Right ventricle myocardium superior (tissue), 1 donor: ENCODE results near the gene C19orf53. TPM values are rescaled to one million over a fixed set of nuclear protein-coding genes. Genes with fewer than 3 reads are reported as not detected.
"Not testable (repeated sequence)": the region's sequence is repeated elsewhere in the genome, so short reads cannot be mapped to it uniquely, and the experiment has no call there.

ENCODE experiments used
- ATAC-seq: fragments of 200-7000 bp; cut with Tn5 transposase; one replicate; pipeline ENCODE4 v1.9.1; 2020; ENCODE audit warnings: mild to moderate bottlenecking; ENCODE audit not compliant: poor library complexity
- DNase-seq: peaks from one replicate; pipeline ENCODE4 v3.0.0-alpha.2; 2020
- intact Hi-C: fragments of 100-400 bp; cut with DNase I; formaldehyde crosslinking; loops from one replicate; pipeline ENCODE4 v1.11.2; 2022
- total RNA-seq: library from RNA; stranded (reverse); fragmentation: NEBNext Ultra II Directional; extraction: Animal tissue kit (Norgen Biotek cat#: 25700); gene quantifications from one replicate; pipeline ENCODE4 v1.2.1, GENCODE V29; 2021
- donor health status: DM: no; HTN: yes; CAD: no; lungs with severe emphysema.

C19orf53 gene
- total RNA-seq, 1 donor from 2014 or later = 88.1 TPM

GRCh38 chr19:13788991-13789390 is 14.7 kb downstream of the C19orf53 start:
- intact Hi-C loops = no loop called here
- no peak for ATAC-seq

GRCh38 chr19:13790354-13790753 is 16.1 kb downstream of the C19orf53 start:
- intact Hi-C loops = no loop called here
- no peak for ATAC-seq

More at GRCh38 chr19:13788991-13789390, 14.7 kb downstream of the C19orf53 start:
- peak; percentile 61 for DNase-seq

GRCh38 chr19:13793317-13793716 is 19.1 kb downstream of the C19orf53 start:
- intact Hi-C loops, DNase-seq, ATAC-seq: not testable (repeated sequence)

More at GRCh38 chr19:13790354-13790753, 16.1 kb downstream of the C19orf53 start:
- no peak for DNase-seq

GRCh38 chr19:13794398-13794756 is 20.1 kb downstream of the C19orf53 start:
- ATAC-seq (peak; percentile 42), DNase-seq (peak; percentile 85)
- intact Hi-C loops = no loop called here

- peak; percentile 100 for DNase-seq
- peak; percentile 97 for ATAC-seq
- intact Hi-C loops = no loop called here
These were observed 20.7 kb downstream of the C19orf53 start, which contains the start of gene ZSWIM4 for GRCh38 chr19:13794757-13795589. Gene ZSWIM4 (plus strand): TSS chr19:13795443. CDS start chr19:13795649, 206 bp downstream.

GRCh38 chr19:13795595-13796300 is 21.5 kb downstream of the C19orf53 start:
- DNase-seq = no peak
- ATAC-seq = peak; percentile 14
- intact Hi-C loops = no loop called here

GRCh38 chr19:13796301-13797057 is 22.2 kb downstream of the C19orf53 start:
- peak; percentile 14 for ATAC-seq
- intact Hi-C loops = no loop called here
- DNase-seq = peak; percentile 81

- intact Hi-C loops = no loop called here
- no peak for ATAC-seq
- DNase-seq = no peak
These were observed 22.8 kb downstream of the C19orf53 start for GRCh38 chr19:13797058-13797440.

- DNase-seq = no peak
- intact Hi-C loops = no loop called here
- no peak for ATAC-seq
These were observed 23.6 kb downstream of the C19orf53 start for GRCh38 chr19:13797870-13798269.

GRCh38 chr19:13799669-13800068 is 25.4 kb downstream of the C19orf53 start:
- DNase-seq (no peak), ATAC-seq (no peak)
- intact Hi-C loops = no loop called here

- intact Hi-C loops = no loop called here
- no peak for ATAC-seq
- no peak for DNase-seq
These were observed 28.8 kb downstream of the C19orf53 start for GRCh38 chr19:13803038-13803437.

GRCh38 chr19:13804830-13805683 is 30.8 kb downstream of the C19orf53 start:
- ATAC-seq = peak; percentile 79
- intact Hi-C loops = no loop called here
- DNase-seq = peak; percentile 69

- intact Hi-C loops = no loop called here
- no peak for ATAC-seq
These were observed 32.5 kb downstream of the C19orf53 start for GRCh38 chr19:13806728-13807127.

GRCh38 chr19:13807421-13808021 is 33.3 kb downstream of the C19orf53 start:
- intact Hi-C loops = no loop called here
- ATAC-seq (no peak), DNase-seq (no peak)

More at GRCh38 chr19:13806728-13807127, 32.5 kb downstream of the C19orf53 start:
- no peak for DNase-seq

GRCh38 chr19:13808856-13809255 is 34.6 kb downstream of the C19orf53 start:
- DNase-seq = no peak
- no peak for ATAC-seq
- intact Hi-C loops = no loop called here

GRCh38 chr19:13812544-13812943 is 38.3 kb downstream of the C19orf53 start:
- ATAC-seq = no peak
- intact Hi-C loops = no loop called here

GRCh38 chr19:13813147-13813546 is 38.9 kb downstream of the C19orf53 start:
- no peak for DNase-seq
- intact Hi-C loops = no loop called here

More at GRCh38 chr19:13812544-13812943, 38.3 kb downstream of the C19orf53 start:
- no peak for DNase-seq

GRCh38 chr19:13814550-13814949 is 40.3 kb downstream of the C19orf53 start:
- DNase-seq (no peak), ATAC-seq (no peak)
- intact Hi-C loops = no loop called here

More at GRCh38 chr19:13813147-13813546, 38.9 kb downstream of the C19orf53 start:
- no peak for ATAC-seq
